ENCODE data around the gene CNR1. TPM values are rescaled to one million over a fixed set of nuclear protein-coding genes. Genes with fewer than 3 reads are reported as not detected.

CNR1 gene
- total RNA-seq, 1 donor from 2014 or later = 0.26 TPM

DNA sequence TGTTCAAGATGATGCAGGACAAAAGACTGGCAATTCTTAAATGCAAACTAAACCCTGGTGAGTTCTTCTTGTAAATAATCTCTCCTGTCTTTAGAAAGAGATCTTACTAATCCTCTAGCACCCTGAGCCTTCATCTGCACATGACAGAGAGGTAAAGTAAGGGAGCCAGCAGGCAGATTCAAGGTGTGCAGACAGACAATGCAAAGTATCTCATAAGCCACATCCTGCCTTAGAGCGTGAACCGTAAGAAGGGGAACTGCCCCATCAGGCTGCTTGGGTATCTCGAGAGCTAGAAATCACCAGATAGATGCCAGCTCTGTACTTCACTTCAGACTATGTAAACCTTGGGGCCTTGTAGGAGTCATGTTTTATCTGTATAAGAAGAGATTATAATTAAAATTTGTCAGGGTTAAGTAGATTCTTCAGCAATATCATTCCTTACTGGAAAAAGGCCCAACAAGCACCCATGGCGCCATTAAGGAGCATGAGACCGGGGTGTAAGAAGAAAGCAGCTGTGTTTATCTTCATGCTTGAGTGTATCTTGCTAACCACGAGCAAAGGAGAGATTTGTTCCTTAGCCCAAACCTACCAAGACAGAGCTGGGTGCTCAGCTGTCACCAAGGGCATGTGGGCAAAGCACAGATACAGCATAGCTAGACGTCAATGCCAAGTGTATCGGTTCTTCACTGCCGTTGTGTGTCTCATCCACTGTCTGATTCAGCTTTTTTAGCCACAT lies 24.4 kb downstream of the CNR1 start:
- Histone ChIP-seq H3K4me1 (no peaks in the 10 kb centered on the region), H3F3A (ENCODE audit: low read depth) (no peaks in the 10 kb centered on the region), H2AFZ (replicated peaks) (no peak overlapping the region), H3K27me3 (peaks cover 42% of the 10 kb centered on the region), H3K79me2 (ENCODE audit: low read depth) (no peaks in the 10 kb centered on the region), H3K4me3 (no peak overlapping the region), H3K27ac (no peak overlapping the region), H3K4me2 (no peak overlapping the region), H4K20me1 (ENCODE audit: low read depth) (no peaks in the 10 kb centered on the region), H3K36me3 (no peaks in the 10 kb centered on the region), H3K9me3 (ENCODE audit: low read depth) (no peaks in the 10 kb centered on the region), H3K9ac (no peak overlapping the region)
- DNase-seq (ENCODE audit: low spot score) = no peak
- Mint-ChIP-seq H3K4me3 (no peak overlapping the region), H3K36me3 (no peaks in the 10 kb centered on the region), H3K27me3 (ENCODE audit: insufficient read depth, low read depth) (peaks cover 2% of the 10 kb centered on the region), H3K4me1 (peaks cover 6% of the 10 kb centered on the region), H3K9me3 (no peaks in the 10 kb centered on the region), H3K27ac (no peak overlapping the region)
- TF ChIP-seq CTCF (IDR thresholded peaks at IDR 0.05) (no peak), EZH2 (IDR thresholded peaks at IDR 0.05) (no peak), EZH2phosphoT487 (IDR thresholded peaks at IDR 0.05) (no peak)

DNA sequence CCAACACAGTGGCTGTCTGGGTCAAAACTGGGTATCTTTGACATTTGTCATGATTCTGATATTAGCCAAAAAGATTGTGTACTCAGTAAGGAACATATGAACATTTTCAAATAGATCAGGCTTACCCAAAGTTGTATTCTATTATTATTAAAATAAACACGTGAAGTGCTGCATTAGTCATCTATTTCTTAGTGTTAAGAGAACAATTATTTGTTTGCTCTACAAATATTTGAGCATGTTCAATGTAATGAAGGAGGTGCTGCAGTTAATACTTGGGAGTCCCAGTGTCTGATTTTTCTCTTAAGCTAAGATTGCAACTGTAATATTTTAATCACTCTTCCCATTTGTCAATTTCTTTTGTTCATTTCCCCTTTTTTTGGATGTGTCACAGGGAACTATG lies 28.2 kb downstream of the CNR1 start:
- Mint-ChIP-seq H3K4me1 (no peaks in the 10 kb centered on the region), H3K4me3 (no peak overlapping the region), H3K36me3 (no peaks in the 10 kb centered on the region), H3K27ac (no peak overlapping the region), H3K9me3 (no peaks in the 10 kb centered on the region), H3K27me3 (ENCODE audit: insufficient read depth, low read depth) (no peaks in the 10 kb centered on the region)
- Histone ChIP-seq H3K4me1 (no peaks in the 10 kb centered on the region), H2AFZ (replicated peaks) (no peak overlapping the region), H3K4me2 (no peak overlapping the region), H3K9ac (no peak overlapping the region), H3K9me3 (ENCODE audit: low read depth) (no peaks in the 10 kb centered on the region), H3K79me2 (ENCODE audit: low read depth) (no peaks in the 10 kb centered on the region), H4K20me1 (ENCODE audit: low read depth) (no peaks in the 10 kb centered on the region), H3F3A (ENCODE audit: low read depth) (no peaks in the 10 kb centered on the region), H3K27ac (no peak overlapping the region), H3K4me3 (no peak overlapping the region), H3K36me3 (no peaks in the 10 kb centered on the region), H3K27me3 (peaks cover 39% of the 10 kb centered on the region)
- no peak for DNase-seq (ENCODE audit: low spot score)
- TF ChIP-seq CTCF (IDR thresholded peaks at IDR 0.05) = no peak
- no peak for TF ChIP-seq EZH2phosphoT487 (IDR thresholded peaks at IDR 0.05)
- TF ChIP-seq EZH2 (IDR thresholded peaks at IDR 0.05) = no peak

DNA sequence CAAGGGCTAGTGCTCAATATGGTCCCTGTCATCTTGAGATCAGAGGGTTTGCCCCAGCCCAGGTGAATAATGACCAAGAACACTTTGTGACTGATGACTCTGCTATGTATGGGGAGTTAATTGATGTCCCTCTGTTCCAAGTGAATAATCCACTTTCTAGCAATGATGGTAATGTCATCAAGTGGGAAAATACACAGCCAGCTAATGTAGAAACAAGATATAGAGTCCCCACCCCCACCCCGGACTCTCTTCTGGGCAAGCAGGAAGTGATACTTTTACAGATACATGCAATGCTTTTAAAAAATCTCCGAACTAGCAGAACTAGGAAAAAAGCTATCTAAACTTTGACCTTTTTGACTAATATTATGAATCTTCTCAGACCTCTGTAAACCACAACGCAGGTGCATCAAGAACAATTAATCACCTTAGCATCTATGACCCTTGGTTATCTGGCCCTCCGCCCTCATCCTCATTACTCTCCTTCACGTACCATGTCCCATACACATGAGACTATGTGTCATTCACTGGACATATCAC lies 30.5 kb downstream of the CNR1 start:
- H3K4me1 Mint-ChIP-seq = no peaks in the 10 kb centered on the region
- Histone ChIP-seq H3F3A (ENCODE audit: low read depth) (no peaks in the 10 kb centered on the region), H3K9ac (no peak overlapping the region), H3K4me3 (no peak overlapping the region), H4K20me1 (ENCODE audit: low read depth) (no peaks in the 10 kb centered on the region), H3K4me1 (no peaks in the 10 kb centered on the region), H3K36me3 (no peaks in the 10 kb centered on the region), H3K79me2 (ENCODE audit: low read depth) (no peaks in the 10 kb centered on the region), H3K27ac (no peak overlapping the region), H3K9me3 (ENCODE audit: low read depth) (no peaks in the 10 kb centered on the region), H3K27me3 (peaks cover 17% of the 10 kb centered on the region), H2AFZ (replicated peaks) (no peak overlapping the region), H3K4me2 (no peak overlapping the region)
- no peak overlapping the region for H3K4me3 Mint-ChIP-seq
- no peak for DNase-seq (ENCODE audit: low spot score)
- TF ChIP-seq CTCF (IDR thresholded peaks at IDR 0.05) (no peak), EZH2 (IDR thresholded peaks at IDR 0.05) (no peak), EZH2phosphoT487 (IDR thresholded peaks at IDR 0.05) (no peak)
- no peak overlapping the region for H3K27ac Mint-ChIP-seq
- H3K36me3 Mint-ChIP-seq = no peaks in the 10 kb centered on the region
- H3K27me3 Mint-ChIP-seq (ENCODE audit: insufficient read depth, low read depth) = no peaks in the 10 kb centered on the region
- H3K9me3 Mint-ChIP-seq = no peaks in the 10 kb centered on the region
